T47D (cell line): Measurements from ENCODE around the gene SDF2L1.

ENCODE experiments used
- DNase-seq, 2 experiments: peaks; one replicate each; pipeline versions ENCODE4 v3.0.0 to v3.0.0-alpha.2; 2011 to 2012; ENCODE audit warnings: low read depth in 1 of 2, low spot score in 1 of 2
- JUND ChIP-seq: IDR thresholded peaks from 2 replicates; pipeline ENCODE4 v1.6.1; 2012; ENCODE audit warnings: low read depth
- in situ Hi-C: cut with HindIII; loops from 2 replicates; pipeline ENCODE4 v1.10.0; 2016; ENCODE audit warnings: low sequenced_read_pairs, low pct_unique_long_range_greater_than_20kb

Gene SDF2L1

GRCh38 chr22:21693333-21693998 is 51.4 kb downstream of the SDF2L1 start:
- in situ Hi-C loops, result no loop called here
- no peak for TF ChIP-seq JUND
- DNase-seq, result no peak
